ENCODE data around the gene PQBP1.

PQBP1 gene

GRCh38 chrX:48892896-48893295, 4.8 kb upstream of the PQBP1 start:
- ATAC-seq: no peak
- peak overlapping the region in 1 of 2 donors; percentile 57 for H3K27ac Mint-ChIP-seq
- H3K9me3 Mint-ChIP-seq: no peaks in the 10 kb centered on the region
- DNase-seq: no peak
- no peaks in the 10 kb centered on the region for H3K27me3 Mint-ChIP-seq
- peaks cover 36% of the 10 kb centered on the region for H3K4me1 Mint-ChIP-seq
- H3K4me3 Mint-ChIP-seq: no peak overlapping the region

GRCh38 chrX:48893556-48894348, 4.0 kb upstream of the PQBP1 start:
- peaks cover 39% of the 10 kb centered on the region for H3K4me1 Mint-ChIP-seq
- H3K27me3 Mint-ChIP-seq: no peaks in the 10 kb centered on the region
- H3K27ac Mint-ChIP-seq: no peak overlapping the region
- DNase-seq: no peak
- H3K9me3 Mint-ChIP-seq: no peaks in the 10 kb centered on the region
- H3K4me3 Mint-ChIP-seq: no peak overlapping the region
- no peak for ATAC-seq

- ATAC-seq (no peak), DNase-seq (no peak)
- Mint-ChIP-seq H3K4me1 (peaks cover 39% of the 10 kb centered on the region), H3K9me3 (no peaks in the 10 kb centered on the region), H3K27me3 (no peaks in the 10 kb centered on the region), H3K27ac (peak overlapping the region in 1 of 2 donors; percentile 34), H3K4me3 (no peak overlapping the region)
Measured at GRCh38 chrX:48894891-48895290, 2.8 kb upstream of the PQBP1 start.

GRCh38 chrX:48896611-48897011, 1.1 kb upstream of the PQBP1 start:
- ATAC-seq (no peak), DNase-seq (no peak)
- H3K9me3 Mint-ChIP-seq: no peaks in the 10 kb centered on the region

GRCh38 chrX:48897157-48897624, 539 bp upstream of the PQBP1 start:
- Mint-ChIP-seq H3K4me3 (peak overlapping the region; percentile 81 to 95), H3K9me3 (no peaks in the 10 kb centered on the region), H3K27me3 (no peaks in the 10 kb centered on the region), H3K4me1 (peaks cover 37% of the 10 kb centered on the region), H3K27ac (peak overlapping the region; percentile 93 to 97)
- ATAC-seq (peak; percentile 36), DNase-seq (peak in 1 of 2 donors; percentile 64)

More at GRCh38 chrX:48896611-48897011, 1.1 kb upstream of the PQBP1 start:
- Mint-ChIP-seq H3K4me1 (peaks cover 34% of the 10 kb centered on the region), H3K27me3 (no peaks in the 10 kb centered on the region), H3K27ac (peak overlapping the region; percentile 86 to 97), H3K4me3 (peak overlapping the region; percentile 81 to 95)

- ATAC-seq: no peak
- DNase-seq: no peak
- H3K4me3 Mint-ChIP-seq: peak overlapping the region; percentile 15 to 52
- no peaks in the 10 kb centered on the region for H3K27me3 Mint-ChIP-seq
- H3K9me3 Mint-ChIP-seq: no peaks in the 10 kb centered on the region
- no peak overlapping the region for H3K27ac Mint-ChIP-seq
- H3K4me1 Mint-ChIP-seq: peaks cover 30% of the 10 kb centered on the region
Measured at GRCh38 chrX:48899078-48899410, 1.3 kb downstream of the PQBP1 start.

- Mint-ChIP-seq H3K4me3 (no peak overlapping the region), H3K27me3 (no peaks in the 10 kb centered on the region), H3K27ac (peak overlapping the region in 1 of 2 donors; percentile 67), H3K4me1 (peaks cover 22% of the 10 kb centered on the region), H3K9me3 (no peaks in the 10 kb centered on the region)
- DNase-seq: no peak
- ATAC-seq: no peak
Measured at GRCh38 chrX:48901069-48901468, 3.3 kb downstream of the PQBP1 start.

- peak overlapping the region in 1 of 2 donors; percentile 65 for H3K27ac Mint-ChIP-seq
- no peaks in the 10 kb centered on the region for H3K9me3 Mint-ChIP-seq
- ATAC-seq (no peak), DNase-seq (no peak)
- H3K27me3 Mint-ChIP-seq: no peaks in the 10 kb centered on the region
- peaks cover 16% of the 10 kb centered on the region for H3K4me1 Mint-ChIP-seq
- H3K4me3 Mint-ChIP-seq: peak overlapping the region in 1 of 2 donors; percentile 22
Measured at GRCh38 chrX:48902135-48902534, 4.4 kb downstream of the PQBP1 start.

- H3K4me3 Mint-ChIP-seq: no peak overlapping the region
- H3K9me3 Mint-ChIP-seq: no peaks in the 10 kb centered on the region
- H3K4me1 Mint-ChIP-seq: peaks cover 16% of the 10 kb centered on the region
- ATAC-seq (no peak), DNase-seq (no peak)
- H3K27ac Mint-ChIP-seq: no peak overlapping the region
- no peaks in the 10 kb centered on the region for H3K27me3 Mint-ChIP-seq
Measured at GRCh38 chrX:48902776-48903175, 5.0 kb downstream of the PQBP1 start.

- no peak for ATAC-seq
- Mint-ChIP-seq H3K4me1 (peaks cover 15% of the 10 kb centered on the region), H3K9me3 (no peaks in the 10 kb centered on the region), H3K27me3 (no peaks in the 10 kb centered on the region), H3K4me3 (no peak overlapping the region), H3K27ac (peak overlapping the region in 1 of 2 donors; percentile 40)
- no peak for DNase-seq
Measured at GRCh38 chrX:48903290-48903689, 5.6 kb downstream of the PQBP1 start.

- Mint-ChIP-seq H3K27ac (peak overlapping the region; percentile 25 to 93), H3K4me3 (no peak overlapping the region)
Measured at GRCh38 chrX:48904180-48904579, 6.5 kb downstream of the PQBP1 start.

GRCh38 chrX:48904626-48905025, 6.9 kb downstream of the PQBP1 start:
- H3K9me3 Mint-ChIP-seq: no peaks in the 10 kb centered on the region
- ATAC-seq (no peak), DNase-seq (no peak)
- no peak overlapping the region for H3K4me3 Mint-ChIP-seq
- H3K4me1 Mint-ChIP-seq: peaks cover 12% of the 10 kb centered on the region
- peak overlapping the region in 1 of 2 donors; percentile 93 for H3K27ac Mint-ChIP-seq
- H3K27me3 Mint-ChIP-seq: no peaks in the 10 kb centered on the region

More at GRCh38 chrX:48904180-48904579, 6.5 kb downstream of the PQBP1 start:
- ATAC-seq (no peak), DNase-seq (no peak)
- Mint-ChIP-seq H3K4me1 (peaks cover 12% of the 10 kb centered on the region), H3K9me3 (no peaks in the 10 kb centered on the region), H3K27me3 (no peaks in the 10 kb centered on the region)

- Mint-ChIP-seq H3K27me3 (no peaks in the 10 kb centered on the region), H3K4me1 (peaks cover 13% of the 10 kb centered on the region), H3K9me3 (no peaks in the 10 kb centered on the region), H3K27ac (peak overlapping the region in 1 of 2 donors; percentile 34), H3K4me3 (no peak overlapping the region)
- ATAC-seq (no peak), DNase-seq (no peak)
Measured at GRCh38 chrX:48905090-48905790, 7.5 kb downstream of the PQBP1 start.

GRCh38 chrX:48908600-48908999, 10.9 kb downstream of the PQBP1 start:
- ATAC-seq (no peak), DNase-seq (no peak)
- H3K4me3 Mint-ChIP-seq: no peak overlapping the region
- peaks cover 34% of the 10 kb centered on the region for H3K4me1 Mint-ChIP-seq
- H3K9me3 Mint-ChIP-seq: no peaks in the 10 kb centered on the region
- no peaks in the 10 kb centered on the region for H3K27me3 Mint-ChIP-seq
- peak overlapping the region in 1 of 2 donors; percentile 27 for H3K27ac Mint-ChIP-seq

GRCh38 chrX:48909703-48910294, 12.1 kb downstream of the PQBP1 start:
- Mint-ChIP-seq H3K9me3 (no peaks in the 10 kb centered on the region), H3K27me3 (no peaks in the 10 kb centered on the region), H3K4me3 (no peak overlapping the region), H3K27ac (peak overlapping the region in 1 of 2 donors; percentile 94), H3K4me1 (peaks cover 46% of the 10 kb centered on the region)
- peak; percentile 3 for ATAC-seq
- DNase-seq: peak in 1 of 2 donors; percentile 28
